ENCODE results near the gene RALGAPA2. TPM values are rescaled to one million over a fixed set of nuclear protein-coding genes. Genes with fewer than 3 reads are reported as not detected.

Gene RALGAPA2
- polyA plus RNA-seq, 1 donor from 2014 or later = 21.8 TPM

DNA sequence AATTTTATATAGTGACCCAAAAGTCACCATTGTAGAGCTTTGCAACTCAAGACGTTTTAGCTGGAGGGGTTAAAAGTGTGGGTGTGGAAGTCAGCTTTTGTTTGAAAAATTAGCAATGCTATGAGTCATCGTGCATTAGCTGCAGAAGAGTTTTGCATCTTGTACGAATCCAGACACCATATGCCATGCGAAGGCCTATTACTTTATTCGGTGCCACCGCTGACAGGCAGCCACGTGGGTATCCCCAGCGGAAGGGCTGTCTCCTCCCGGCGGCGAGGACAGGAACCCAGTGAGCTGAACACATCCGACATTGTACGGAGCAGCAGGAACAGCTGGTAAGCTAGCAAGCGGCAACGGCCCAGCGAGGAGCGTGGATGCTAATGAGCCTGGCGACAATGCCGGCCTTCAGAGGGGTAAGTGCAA, 260.2 kb downstream of the RALGAPA2 start:
- peak overlapping the region; percentile 20 for H3K9ac ChIP-seq (ENCODE audit: low read length)
- no peaks in the 10 kb centered on the region for H3F3A ChIP-seq (ENCODE audit: insufficient read depth, low read length, poor library complexity, severe bottlenecking)
- H3K27ac ChIP-seq (ENCODE audit: low read length) = peak overlapping the region; percentile 17
- no peaks in the 10 kb centered on the region for H3K9me3 ChIP-seq (ENCODE audit: low read length)
- no peaks in the 10 kb centered on the region for H3K27me3 ChIP-seq (ENCODE audit: insufficient read depth, low read depth, low read length)
- no peaks in the 10 kb centered on the region for H4K20me1 ChIP-seq (ENCODE audit: insufficient read depth)
- H3K4me2 ChIP-seq (ENCODE audit: low read length) = peak overlapping the region; percentile 9
- TF ChIP-seq, protein P1, sequence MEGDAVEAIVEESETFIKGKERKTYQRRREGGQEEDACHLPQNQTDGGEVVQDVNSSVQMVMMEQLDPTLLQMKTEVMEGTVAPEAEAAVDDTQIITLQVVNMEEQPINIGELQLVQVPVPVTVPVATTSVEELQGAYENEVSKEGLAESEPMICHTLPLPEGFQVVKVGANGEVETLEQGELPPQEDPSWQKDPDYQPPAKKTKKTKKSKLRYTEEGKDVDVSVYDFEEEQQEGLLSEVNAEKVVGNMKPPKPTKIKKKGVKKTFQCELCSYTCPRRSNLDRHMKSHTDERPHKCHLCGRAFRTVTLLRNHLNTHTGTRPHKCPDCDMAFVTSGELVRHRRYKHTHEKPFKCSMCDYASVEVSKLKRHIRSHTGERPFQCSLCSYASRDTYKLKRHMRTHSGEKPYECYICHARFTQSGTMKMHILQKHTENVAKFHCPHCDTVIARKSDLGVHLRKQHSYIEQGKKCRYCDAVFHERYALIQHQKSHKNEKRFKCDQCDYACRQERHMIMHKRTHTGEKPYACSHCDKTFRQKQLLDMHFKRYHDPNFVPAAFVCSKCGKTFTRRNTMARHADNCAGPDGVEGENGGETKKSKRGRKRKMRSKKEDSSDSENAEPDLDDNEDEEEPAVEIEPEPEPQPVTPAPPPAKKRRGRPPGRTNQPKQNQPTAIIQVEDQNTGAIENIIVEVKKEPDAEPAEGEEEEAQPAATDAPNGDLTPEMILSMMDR (IDR thresholded peaks at IDR 0.05; ENCODE audit: poor library complexity, severe bottlenecking) = peak; percentile 46
- TF ChIP-seq RAD21 (conservative IDR thresholded peaks at IDR 0.05) (peak; percentile 44), TAF1 (IDR thresholded peaks at IDR 0.05; ENCODE audit: low read depth) (no peak), SMC3 (conservative IDR thresholded peaks at IDR 0.05; ENCODE audit: poor library complexity) (peak; percentile 62), EZH2 (IDR thresholded peaks at IDR 0.05; ENCODE audit: borderline replicate concordance, insufficient read depth, low read length, poor library complexity, severe bottlenecking) (no peak), EP300 (conservative IDR thresholded peaks at IDR 0.05; ENCODE audit: poor library complexity, severe bottlenecking) (peak; percentile 66), POLR2AphosphoS5 (IDR thresholded peaks at IDR 0.05) (peak; percentile 58), MXI1 (conservative IDR thresholded peaks at IDR 0.05; ENCODE audit: poor library complexity, severe bottlenecking) (peak; percentile 83)
- TF ChIP-seq, protein P2, sequence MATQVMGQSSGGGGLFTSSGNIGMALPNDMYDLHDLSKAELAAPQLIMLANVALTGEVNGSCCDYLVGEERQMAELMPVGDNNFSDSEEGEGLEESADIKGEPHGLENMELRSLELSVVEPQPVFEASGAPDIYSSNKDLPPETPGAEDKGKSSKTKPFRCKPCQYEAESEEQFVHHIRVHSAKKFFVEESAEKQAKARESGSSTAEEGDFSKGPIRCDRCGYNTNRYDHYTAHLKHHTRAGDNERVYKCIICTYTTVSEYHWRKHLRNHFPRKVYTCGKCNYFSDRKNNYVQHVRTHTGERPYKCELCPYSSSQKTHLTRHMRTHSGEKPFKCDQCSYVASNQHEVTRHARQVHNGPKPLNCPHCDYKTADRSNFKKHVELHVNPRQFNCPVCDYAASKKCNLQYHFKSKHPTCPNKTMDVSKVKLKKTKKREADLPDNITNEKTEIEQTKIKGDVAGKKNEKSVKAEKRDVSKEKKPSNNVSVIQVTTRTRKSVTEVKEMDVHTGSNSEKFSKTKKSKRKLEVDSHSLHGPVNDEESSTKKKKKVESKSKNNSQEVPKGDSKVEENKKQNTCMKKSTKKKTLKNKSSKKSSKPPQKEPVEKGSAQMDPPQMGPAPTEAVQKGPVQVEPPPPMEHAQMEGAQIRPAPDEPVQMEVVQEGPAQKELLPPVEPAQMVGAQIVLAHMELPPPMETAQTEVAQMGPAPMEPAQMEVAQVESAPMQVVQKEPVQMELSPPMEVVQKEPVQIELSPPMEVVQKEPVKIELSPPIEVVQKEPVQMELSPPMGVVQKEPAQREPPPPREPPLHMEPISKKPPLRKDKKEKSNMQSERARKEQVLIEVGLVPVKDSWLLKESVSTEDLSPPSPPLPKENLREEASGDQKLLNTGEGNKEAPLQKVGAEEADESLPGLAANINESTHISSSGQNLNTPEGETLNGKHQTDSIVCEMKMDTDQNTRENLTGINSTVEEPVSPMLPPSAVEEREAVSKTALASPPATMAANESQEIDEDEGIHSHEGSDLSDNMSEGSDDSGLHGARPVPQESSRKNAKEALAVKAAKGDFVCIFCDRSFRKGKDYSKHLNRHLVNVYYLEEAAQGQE (IDR thresholded peaks at IDR 0.05; ENCODE audit: borderline replicate concordance) = peak; percentile 48
- no peaks in the 10 kb centered on the region for H3K9me2 ChIP-seq (ENCODE audit: insufficient read depth, low read length)
- H3K36me3 ChIP-seq (ENCODE audit: insufficient read depth, low read length) = no peaks in the 10 kb centered on the region
- H2AFZ ChIP-seq (ENCODE audit: low read depth, low read length) = peak overlapping the region; percentile 16
- no peaks in the 10 kb centered on the region for H3K79me2 ChIP-seq (replicated peaks; ENCODE audit: insufficient read depth, low read length)
- H3K4me3 ChIP-seq (ENCODE audit: low read length) = peak overlapping the region; percentile 58

DNA sequence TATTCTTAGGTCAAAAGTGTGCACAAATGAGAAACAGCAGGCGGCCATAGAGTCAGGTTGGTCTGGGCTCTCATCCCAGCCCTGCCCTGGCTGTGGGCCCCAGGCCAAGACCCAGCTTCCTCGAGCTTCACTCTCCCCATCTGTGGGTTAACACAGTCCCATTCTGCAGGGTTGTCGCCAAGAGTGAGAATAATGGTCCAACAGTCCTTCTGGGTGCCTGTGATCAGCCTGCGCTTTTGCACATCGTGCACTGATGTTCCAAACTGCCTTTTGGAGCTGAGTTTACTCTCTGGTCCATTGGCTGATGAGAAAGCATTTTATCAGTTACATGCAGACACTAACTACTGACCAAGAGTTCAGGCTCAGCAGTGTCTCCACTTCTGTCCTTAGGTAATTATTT, 261.9 kb downstream of the RALGAPA2 start:
- Histone ChIP-seq H3F3A (ENCODE audit: insufficient read depth, low read length, poor library complexity, severe bottlenecking) (no peaks in the 10 kb centered on the region), H3K9ac (ENCODE audit: low read length) (no peak overlapping the region), H3K27me3 (ENCODE audit: insufficient read depth, low read depth, low read length) (no peaks in the 10 kb centered on the region), H4K20me1 (ENCODE audit: insufficient read depth) (no peaks in the 10 kb centered on the region), H3K27ac (ENCODE audit: low read length) (no peak overlapping the region), H3K36me3 (ENCODE audit: insufficient read depth, low read length) (no peaks in the 10 kb centered on the region), H2AFZ (ENCODE audit: low read depth, low read length) (no peak overlapping the region), H3K9me2 (ENCODE audit: insufficient read depth, low read length) (no peaks in the 10 kb centered on the region), H3K79me2 (replicated peaks; ENCODE audit: insufficient read depth, low read length) (no peaks in the 10 kb centered on the region), H3K4me3 (ENCODE audit: low read length) (no peak overlapping the region), H3K4me2 (ENCODE audit: low read length) (no peak overlapping the region), H3K9me3 (ENCODE audit: low read length) (no peaks in the 10 kb centered on the region)
- TF ChIP-seq MXI1 (conservative IDR thresholded peaks at IDR 0.05; ENCODE audit: poor library complexity, severe bottlenecking) (no peak), RAD21 (conservative IDR thresholded peaks at IDR 0.05) (no peak), SMC3 (conservative IDR thresholded peaks at IDR 0.05; ENCODE audit: poor library complexity) (no peak), EZH2 (IDR thresholded peaks at IDR 0.05; ENCODE audit: borderline replicate concordance, insufficient read depth, low read length, poor library complexity, severe bottlenecking) (no peak), POLR2AphosphoS5 (IDR thresholded peaks at IDR 0.05) (no peak), EP300 (conservative IDR thresholded peaks at IDR 0.05; ENCODE audit: poor library complexity, severe bottlenecking) (no peak), TAF1 (IDR thresholded peaks at IDR 0.05; ENCODE audit: low read depth) (no peak)
- TF ChIP-seq, protein P1 (IDR thresholded peaks at IDR 0.05; ENCODE audit: poor library complexity, severe bottlenecking) = no peak
- TF ChIP-seq, protein P2 (IDR thresholded peaks at IDR 0.05; ENCODE audit: borderline replicate concordance) = no peak

All from neural cell (in vitro differentiated cells).